ENCODE measurements around the gene PTPRN2. TPM values are rescaled to one million over a fixed set of nuclear protein-coding genes. Genes with fewer than 3 reads are reported as not detected.

The PTPRN2 gene
- total RNA-seq, 2 donors from 2014 or later = 26.1 to 55.5 TPM

- Histone ChIP-seq H3K36me3 (no peaks in the 10 kb centered on the region), H3K27me3 (replicated peaks; ENCODE audit: insufficient read depth) (no peaks in the 10 kb centered on the region), H3K27ac (no peak overlapping the region), H3K4me3 (no peak overlapping the region), H3K4me1 (replicated peaks) (no peaks in the 10 kb centered on the region), H3K9me3 (no peaks in the 10 kb centered on the region)
- intact Hi-C loops (cut with DNase I) = no loop called here
- no peak for DNase-seq (ENCODE audit: low spot score)
- 82% methylated on average over 23 of the region's 25 CpGs for WGBS
- TF ChIP-seq, protein P1, sequence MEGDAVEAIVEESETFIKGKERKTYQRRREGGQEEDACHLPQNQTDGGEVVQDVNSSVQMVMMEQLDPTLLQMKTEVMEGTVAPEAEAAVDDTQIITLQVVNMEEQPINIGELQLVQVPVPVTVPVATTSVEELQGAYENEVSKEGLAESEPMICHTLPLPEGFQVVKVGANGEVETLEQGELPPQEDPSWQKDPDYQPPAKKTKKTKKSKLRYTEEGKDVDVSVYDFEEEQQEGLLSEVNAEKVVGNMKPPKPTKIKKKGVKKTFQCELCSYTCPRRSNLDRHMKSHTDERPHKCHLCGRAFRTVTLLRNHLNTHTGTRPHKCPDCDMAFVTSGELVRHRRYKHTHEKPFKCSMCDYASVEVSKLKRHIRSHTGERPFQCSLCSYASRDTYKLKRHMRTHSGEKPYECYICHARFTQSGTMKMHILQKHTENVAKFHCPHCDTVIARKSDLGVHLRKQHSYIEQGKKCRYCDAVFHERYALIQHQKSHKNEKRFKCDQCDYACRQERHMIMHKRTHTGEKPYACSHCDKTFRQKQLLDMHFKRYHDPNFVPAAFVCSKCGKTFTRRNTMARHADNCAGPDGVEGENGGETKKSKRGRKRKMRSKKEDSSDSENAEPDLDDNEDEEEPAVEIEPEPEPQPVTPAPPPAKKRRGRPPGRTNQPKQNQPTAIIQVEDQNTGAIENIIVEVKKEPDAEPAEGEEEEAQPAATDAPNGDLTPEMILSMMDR (IDR thresholded peaks at IDR 0.05) = no peak
- TF ChIP-seq POLR2A (IDR thresholded peaks at IDR 0.05) (no peak), POLR2AphosphoS5 (IDR thresholded peaks at IDR 0.05) (no peak)
Observed at GRCh38 chr7:157952841-157953645, 634.6 kb downstream of the PTPRN2 start.

DNA sequence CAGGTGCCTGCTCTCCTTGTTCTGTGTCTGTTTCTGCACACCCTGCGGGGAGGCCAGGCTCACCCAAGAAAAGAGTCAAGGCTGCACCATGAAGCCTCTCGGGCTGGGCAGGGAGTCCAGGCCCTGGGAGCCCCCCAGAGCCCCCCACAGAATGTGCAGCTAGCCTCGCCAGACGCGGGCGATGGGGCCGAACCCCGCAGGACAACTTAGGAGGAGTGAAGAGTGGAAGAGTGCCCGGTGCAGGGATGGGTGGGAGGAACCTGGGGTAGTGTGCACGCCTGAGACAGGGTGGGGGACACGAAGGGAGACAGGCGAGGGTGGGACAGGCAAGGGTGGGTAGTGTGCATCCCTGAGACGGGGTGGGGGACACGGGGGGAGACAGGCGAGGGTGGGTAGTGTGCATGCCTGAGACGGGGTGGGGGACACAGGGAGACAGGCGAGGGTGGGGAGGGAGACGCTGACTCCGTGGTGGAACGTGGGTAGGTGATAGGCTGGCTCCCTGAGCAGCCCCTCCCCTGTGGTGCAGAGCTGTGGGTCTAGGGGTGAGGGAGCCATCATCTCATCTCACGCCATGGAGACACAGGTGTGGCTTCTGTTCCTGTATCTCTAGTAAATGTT, 635.5 kb downstream of the PTPRN2 start:
- no peaks in the 10 kb centered on the region for H3K4me1 ChIP-seq (replicated peaks)
- no peaks in the 10 kb centered on the region for H3K27me3 ChIP-seq (replicated peaks; ENCODE audit: insufficient read depth)
- H3K27ac ChIP-seq = no peak overlapping the region
- H3K36me3 ChIP-seq = no peaks in the 10 kb centered on the region
- intact Hi-C loops (cut with DNase I) = no loop called here
- no peak for DNase-seq (ENCODE audit: low spot score)
- WGBS = 77% methylated on average over 21 of the region's 21 CpGs
- H3K9me3 ChIP-seq = no peaks in the 10 kb centered on the region
- no peak for TF ChIP-seq POLR2A (IDR thresholded peaks at IDR 0.05)
- TF ChIP-seq POLR2AphosphoS5 (IDR thresholded peaks at IDR 0.05) = no peak
- TF ChIP-seq, protein P1 (IDR thresholded peaks at IDR 0.05) = no peak
- no peak overlapping the region for H3K4me3 ChIP-seq

DNA sequence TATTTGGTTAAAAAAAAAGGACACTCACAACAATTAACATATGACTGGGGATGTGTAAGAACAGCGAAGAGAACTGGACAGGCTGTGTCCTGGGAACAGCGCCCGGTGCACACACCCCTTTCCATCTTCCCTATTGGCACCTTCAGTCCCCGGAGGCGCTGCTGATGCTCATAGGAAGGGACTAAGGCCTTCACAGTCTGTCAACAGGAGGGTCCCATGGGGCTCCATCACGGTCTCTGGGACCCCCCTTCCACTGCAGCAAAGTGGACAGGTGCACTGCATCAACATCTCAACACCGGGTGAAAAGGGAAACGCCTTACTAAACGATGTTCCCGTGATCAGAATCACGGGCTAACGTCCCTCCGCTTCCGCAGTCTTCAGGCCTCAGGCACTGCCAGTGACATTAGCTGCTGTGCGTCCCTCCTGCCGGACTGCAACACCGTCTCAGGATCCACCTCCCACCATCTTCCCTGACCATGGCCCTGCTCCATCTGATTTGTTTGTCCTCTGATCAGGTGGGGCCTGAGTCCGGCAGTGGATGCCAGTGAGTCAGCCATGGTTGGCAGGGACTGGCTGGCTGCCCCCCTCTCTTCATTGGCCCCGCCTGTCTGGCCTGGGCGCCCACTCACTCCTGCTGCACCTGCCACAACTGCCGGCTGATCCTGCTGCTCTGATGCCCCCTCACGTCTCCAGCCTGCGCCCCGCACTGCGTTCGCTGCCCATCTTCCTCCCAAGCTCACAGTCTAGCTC, 636.1 kb downstream of the PTPRN2 start:
- TF ChIP-seq, protein P1 (IDR thresholded peaks at IDR 0.05) = no peak
- TF ChIP-seq POLR2A (IDR thresholded peaks at IDR 0.05) = no peak
- TF ChIP-seq POLR2AphosphoS5 (IDR thresholded peaks at IDR 0.05) = no peak
- intact Hi-C loops (cut with DNase I) = no loop called here

GRCh38 chr7:157949711-157950110, 637.9 kb downstream of the PTPRN2 start:
- Histone ChIP-seq H3K27ac (no peak overlapping the region), H3K36me3 (no peaks in the 10 kb centered on the region), H3K9me3 (no peaks in the 10 kb centered on the region), H3K27me3 (replicated peaks; ENCODE audit: insufficient read depth) (no peaks in the 10 kb centered on the region), H3K4me3 (no peak overlapping the region), H3K4me1 (replicated peaks) (no peaks in the 10 kb centered on the region)
- 42% methylated on average over 3 of the region's 3 CpGs for WGBS
- intact Hi-C loops (cut with DNase I) = no loop called here
- DNase-seq (ENCODE audit: low spot score) = no peak
- TF ChIP-seq, protein P1 (IDR thresholded peaks at IDR 0.05) = no peak
- TF ChIP-seq POLR2AphosphoS5 (IDR thresholded peaks at IDR 0.05) (no peak), POLR2A (IDR thresholded peaks at IDR 0.05) (no peak)

More for the DNA sequence above, 636.1 kb downstream of the PTPRN2 start:
- Histone ChIP-seq H3K27me3 (replicated peaks; ENCODE audit: insufficient read depth) (no peaks in the 10 kb centered on the region), H3K27ac (no peak overlapping the region), H3K4me1 (replicated peaks) (no peaks in the 10 kb centered on the region), H3K9me3 (no peaks in the 10 kb centered on the region), H3K4me3 (no peak overlapping the region), H3K36me3 (no peaks in the 10 kb centered on the region)
- no peak for DNase-seq (ENCODE audit: low spot score)
- WGBS = 83% methylated on average over 26 of the region's 26 CpGs
